Karpas-422 (cell line): ENCODE data around the gene TM9SF4. TPM values are rescaled to one million over a fixed set of nuclear protein-coding genes. Genes with fewer than 3 reads are reported as not detected.
"Not testable (repeated sequence)": the region's sequence is repeated elsewhere in the genome, so short reads cannot be mapped to it uniquely, and the experiment has no call there.

ENCODE experiments used
- DNase-seq: peaks from one replicate; pipeline ENCODE4 v3.0.0-alpha.2; 2015
- H2AFZ ChIP-seq: fragments of 200-600 bp; sonication (generic); 2 replicates; pipeline ENCODE4 v1.6.1; 2014; ENCODE audit warnings: antibody characterized with exemption, low read length, mixed read lengths
- H3K27ac ChIP-seq: fragments of 200-600 bp; sonication (generic); 2 replicates; pipeline ENCODE4 v1.5.1; 2014; ENCODE audit warnings: mild to moderate bottlenecking, low read length, moderate library complexity
- H3K27me3 ChIP-seq: fragments of 200-600 bp; sonication (generic); 2 replicates; pipeline ENCODE4 v1.6.1; 2014; ENCODE audit warnings: low read length, mixed read lengths
- H3K36me3 ChIP-seq: fragments of 200-600 bp; sonication (generic); 2 replicates; pipeline ENCODE4 v1.6.1; 2014; ENCODE audit warnings: low read length, mixed read lengths; ENCODE audit not compliant: insufficient read depth
- H3K4me1 ChIP-seq: fragments of 200-600 bp; sonication (generic); 2 replicates; pipeline ENCODE4 v1.6.1; 2014; ENCODE audit warnings: mild to moderate bottlenecking, low read length, mixed read lengths
- H3K4me2 ChIP-seq: fragments of 200-600 bp; sonication (generic); 2 replicates; pipeline ENCODE4 v1.6.1; 2014; ENCODE audit warnings: low read length, low read depth, mild to moderate bottlenecking; ENCODE audit not compliant: poor library complexity, severe bottlenecking
- H3K4me3 ChIP-seq: fragments of 200-600 bp; sonication (generic); 2 replicates; pipeline ENCODE4 v1.5.1; 2014; ENCODE audit warnings: mild to moderate bottlenecking, antibody characterized with exemption, low read length, mixed read lengths
- H3K79me2 ChIP-seq: fragments of 200-600 bp; sonication (generic); 2 replicates; pipeline ENCODE4 v1.6.1; 2014; ENCODE audit warnings: mild to moderate bottlenecking, low read length, mixed read lengths
- H3K9ac ChIP-seq: fragments of 200-600 bp; sonication (generic); 2 replicates; pipeline ENCODE4 v1.6.0; 2014; ENCODE audit warnings: low read length
- H3K9me2 ChIP-seq: fragments of 200-600 bp; sonication (generic), shearing (Covaris generic); replicated peaks from 2 replicates; pipeline ENCODE4 v1.6.0; 2014; ENCODE audit warnings: mild to moderate bottlenecking, low read length, moderate library complexity; ENCODE audit not compliant: insufficient read depth
- H3K9me3 ChIP-seq: fragments of 300-700, 200-600 bp; sonication (generic); 2 replicates; pipeline ENCODE4 v1.6.1; 2014; ENCODE audit warnings: low read length, mixed read lengths
- H4K20me1 ChIP-seq: fragments of 200-600 bp; sonication (generic); 2 replicates; pipeline ENCODE4 v1.6.1; 2014; ENCODE audit warnings: mild to moderate bottlenecking, antibody characterized with exemption, low read length, low read depth; ENCODE audit not compliant: insufficient read depth
- total RNA-seq: library from RNA; depleted of rRNA; stranded (reverse); fragments of >200 nt; shearing (Covaris generic); gene quantifications from 2 replicates; pipeline ENCODE4 v1.2.3, GENCODE V29; 2014; ENCODE audit warnings: low replicate concordance

Gene TM9SF4
- total RNA-seq, 1 experiment from 2014 or later: 22.5 TPM

DNA sequence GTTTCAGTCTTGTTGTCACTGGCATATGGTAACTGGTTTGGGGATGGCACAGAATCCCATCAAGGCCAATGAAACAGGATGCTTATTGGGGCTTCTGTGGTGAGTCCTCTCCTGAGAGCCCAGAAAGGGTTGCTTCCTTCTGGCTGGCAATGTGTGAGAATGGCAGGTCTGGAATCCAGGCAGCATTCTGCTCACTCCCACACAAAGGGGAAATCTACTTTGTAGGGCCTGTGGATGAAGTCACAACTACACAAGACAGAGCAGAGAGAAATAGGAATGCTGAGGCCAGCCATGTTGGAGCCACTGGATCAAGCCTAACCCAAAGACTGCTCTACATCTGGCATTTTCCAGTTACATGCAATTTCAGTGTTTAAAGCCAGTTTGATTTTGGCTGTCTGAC lies 82.4 kb downstream of the TM9SF4 start:
- Histone ChIP-seq H4K20me1 (peaks cover 4% of the 10 kb centered on the region; the same call in 1 of the 2 replicates), H2AFZ (no peak overlapping the region), H3K9ac (no peak overlapping the region), H3K27me3 (no peaks in the 10 kb centered on the region), H3K4me1 (no peaks in the 10 kb centered on the region), H3K4me3 (no peak overlapping the region), H3K9me3 (no peaks in the 10 kb centered on the region), H3K27ac (no peak overlapping the region), H3K9me2 (no peaks in the 10 kb centered on the region), H3K4me2 (no peak overlapping the region), H3K79me2 (no peaks in the 10 kb centered on the region), H3K36me3 (peaks cover 9% of the 10 kb centered on the region; the same call in 1 of the 2 replicates)
- no peak for DNase-seq

DNA sequence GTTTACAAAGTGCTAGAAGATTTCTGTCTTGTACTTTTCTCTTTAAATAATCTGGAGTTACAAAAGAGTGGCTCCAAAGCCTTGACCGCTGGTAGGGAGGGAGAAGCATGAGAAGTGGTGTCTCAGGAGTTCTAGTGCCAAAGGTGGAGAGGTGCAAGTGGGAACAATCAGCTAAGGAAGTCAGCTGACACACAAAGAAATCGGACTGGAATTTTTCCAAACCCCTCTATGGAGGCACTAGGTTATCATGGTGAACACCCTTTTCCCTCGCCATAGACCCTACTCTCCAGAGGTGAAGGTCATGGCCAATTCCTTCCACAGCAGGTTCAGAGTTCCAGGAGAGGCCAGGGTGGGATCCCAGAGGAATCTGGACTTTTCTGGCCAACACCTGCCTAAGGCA lies 83.2 kb downstream of the TM9SF4 start:
- no peaks in the 10 kb centered on the region for H3K9me2 ChIP-seq
- H3K27ac ChIP-seq: no peak overlapping the region
- H2AFZ ChIP-seq: no peak overlapping the region
- H4K20me1 ChIP-seq: peaks cover 6% of the 10 kb centered on the region; the same call in 1 of the 2 replicates
- H3K4me2 ChIP-seq: no peak overlapping the region
- H3K4me1 ChIP-seq: no peaks in the 10 kb centered on the region
- DNase-seq: no peak
- H3K9me3 ChIP-seq: no peaks in the 10 kb centered on the region
- H3K27me3 ChIP-seq: no peaks in the 10 kb centered on the region
- peaks cover 5% of the 10 kb centered on the region for H3K79me2 ChIP-seq
- no peak overlapping the region for H3K9ac ChIP-seq
- no peak overlapping the region for H3K4me3 ChIP-seq
- peaks cover 17% of the 10 kb centered on the region; the same call in 1 of the 2 replicates for H3K36me3 ChIP-seq

DNA sequence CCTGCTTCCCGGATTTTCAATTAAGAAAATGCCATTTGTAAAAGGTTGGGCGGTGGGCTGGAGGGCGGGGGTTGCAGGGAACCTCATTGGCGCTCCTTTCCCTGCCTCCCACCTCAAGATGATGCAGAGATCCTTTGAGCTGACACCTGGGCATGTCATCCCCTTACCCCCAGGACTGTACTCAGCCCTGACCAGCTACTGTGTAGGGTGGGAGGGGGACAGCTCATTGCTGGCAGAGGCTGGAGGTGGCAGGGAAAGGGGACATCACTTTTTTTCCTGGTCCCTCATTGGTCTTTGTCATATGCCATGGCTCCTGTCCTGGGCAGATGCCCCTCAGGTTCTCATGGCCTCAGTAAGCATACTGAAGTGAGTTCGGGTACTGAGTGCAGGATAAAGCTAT lies 83.8 kb downstream of the TM9SF4 start:
- H3K4me2 ChIP-seq, H3K79me2 ChIP-seq, H3K4me1 ChIP-seq, DNase-seq, H3K27ac ChIP-seq, H3K4me3 ChIP-seq, H4K20me1 ChIP-seq, H3K9ac ChIP-seq, H3K9me2 ChIP-seq, H3K27me3 ChIP-seq, H2AFZ ChIP-seq, H3K9me3 ChIP-seq: not testable (repeated sequence)
- peaks cover 21% of the 10 kb centered on the region; the same call in 1 of the 2 replicates for H3K36me3 ChIP-seq

DNA sequence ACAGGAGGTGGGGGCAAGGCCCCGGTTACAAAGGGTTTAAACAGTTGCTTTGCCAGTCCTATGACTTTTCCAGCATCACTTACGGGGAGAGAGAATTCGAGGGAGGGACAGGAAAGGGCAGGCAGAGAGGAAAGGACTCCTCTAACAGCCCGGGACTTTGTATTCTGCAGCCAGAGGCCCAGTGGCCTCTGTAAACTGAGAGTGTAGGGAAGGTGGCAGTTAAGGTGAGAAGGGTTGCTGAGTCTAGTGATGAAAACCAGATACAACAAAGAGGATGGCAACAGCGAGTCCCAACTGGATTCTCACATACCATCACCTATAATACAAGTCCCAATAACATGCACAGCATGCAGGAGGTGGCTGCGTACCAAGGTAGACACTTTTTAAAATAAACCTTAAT lies 84.5 kb downstream of the TM9SF4 start:
- Histone ChIP-seq H4K20me1 (peaks cover 9% of the 10 kb centered on the region; the same call in 1 of the 2 replicates), H3K9ac (no peak overlapping the region), H2AFZ (no peak overlapping the region), H3K79me2 (peaks cover 14% of the 10 kb centered on the region), H3K27me3 (no peaks in the 10 kb centered on the region), H3K4me3 (no peak overlapping the region), H3K4me2 (no peak overlapping the region), H3K9me3 (no peaks in the 10 kb centered on the region), H3K27ac (no peak overlapping the region), H3K36me3 (peaks cover 25% of the 10 kb centered on the region), H3K4me1 (no peaks in the 10 kb centered on the region), H3K9me2 (no peaks in the 10 kb centered on the region)
- DNase-seq: no peak

DNA sequence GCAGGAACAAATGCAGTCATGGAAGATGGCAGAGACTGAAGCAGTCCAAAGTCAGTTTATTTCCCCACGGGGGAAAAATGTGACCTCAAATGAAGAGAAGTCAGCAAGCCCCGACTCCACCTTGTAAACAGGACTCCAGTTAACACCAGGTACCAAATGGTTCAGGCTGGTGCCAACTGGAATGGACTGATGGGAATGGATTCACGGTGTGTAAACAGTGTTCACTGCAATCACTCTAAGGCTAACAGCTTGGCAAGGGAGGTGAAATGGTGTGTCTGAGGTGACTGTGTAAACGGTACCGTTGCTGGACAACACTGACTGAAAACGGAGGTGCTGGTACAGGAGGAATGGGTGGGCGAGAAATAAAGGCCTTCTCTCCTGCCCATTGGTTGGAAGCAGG lies 86.1 kb downstream of the TM9SF4 start:
- Histone ChIP-seq H3K9me2 (no peaks in the 10 kb centered on the region), H3K9me3 (no peaks in the 10 kb centered on the region), H2AFZ (no peak overlapping the region), H4K20me1 (peaks cover 18% of the 10 kb centered on the region; the same call in 1 of the 2 replicates), H3K4me1 (no peaks in the 10 kb centered on the region), H3K36me3 (peaks cover 30% of the 10 kb centered on the region), H3K79me2 (peaks cover 25% of the 10 kb centered on the region), H3K27me3 (no peaks in the 10 kb centered on the region), H3K27ac (no peak overlapping the region), H3K4me2 (no peak overlapping the region), H3K9ac (no peak overlapping the region), H3K4me3 (no peak overlapping the region)
- no peak for DNase-seq

DNA sequence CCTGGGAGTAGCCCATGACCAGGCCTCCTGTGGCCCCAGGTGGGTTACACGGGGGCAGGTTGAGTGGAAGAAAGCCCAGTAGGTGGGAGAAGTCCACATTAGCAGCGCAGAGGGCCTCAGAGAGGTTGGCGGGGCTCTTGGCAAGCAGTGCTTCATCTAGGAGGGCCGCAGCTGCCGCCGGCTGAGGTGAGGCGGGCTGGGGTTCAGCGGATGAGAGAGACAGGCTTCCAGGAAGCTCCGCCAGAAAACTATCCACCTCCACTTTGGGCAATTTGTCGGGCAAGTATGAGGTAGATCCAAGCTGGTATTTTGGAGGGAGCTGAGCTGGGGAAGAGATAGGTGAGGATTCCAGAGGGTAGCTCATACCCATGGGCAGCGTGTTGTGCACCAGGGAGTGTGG lies 87.1 kb downstream of the TM9SF4 start:
- not testable (repeated sequence) for H3K4me1 ChIP-seq, H3K4me2 ChIP-seq, H3K9me2 ChIP-seq, H2AFZ ChIP-seq, H3K9ac ChIP-seq, DNase-seq, H3K4me3 ChIP-seq, H3K9me3 ChIP-seq, H3K27ac ChIP-seq, H3K27me3 ChIP-seq
- Histone ChIP-seq H3K36me3 (peaks cover 33% of the 10 kb centered on the region), H3K79me2 (peaks cover 35% of the 10 kb centered on the region), H4K20me1 (peaks cover 27% of the 10 kb centered on the region; the same call in 1 of the 2 replicates)

DNA sequence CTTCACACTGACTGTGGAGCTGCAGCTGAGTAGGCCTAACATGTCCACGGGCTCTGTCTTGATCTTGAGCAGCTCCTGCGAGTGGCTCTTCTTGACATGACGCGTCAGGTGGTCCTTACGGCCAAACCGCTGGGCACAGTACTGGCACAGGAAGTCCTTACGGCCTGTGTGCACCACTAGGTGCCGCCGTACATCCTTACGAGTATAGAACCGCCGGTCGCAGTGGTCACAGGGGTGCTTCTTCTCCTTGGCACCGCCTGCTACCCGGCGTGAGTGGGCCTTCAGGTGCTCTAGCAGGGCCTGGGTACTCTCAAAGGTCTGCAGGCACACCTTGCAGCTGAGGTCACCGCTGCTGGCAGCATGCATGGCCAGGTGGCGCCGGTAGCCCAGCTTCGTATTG lies 87.6 kb downstream of the TM9SF4 start:
- not testable (repeated sequence) for H3K9me2 ChIP-seq, DNase-seq, H3K9ac ChIP-seq, H3K27ac ChIP-seq, H2AFZ ChIP-seq, H3K27me3 ChIP-seq, H3K4me3 ChIP-seq, H3K4me2 ChIP-seq, H3K4me1 ChIP-seq, H3K9me3 ChIP-seq
- peaks cover 35% of the 10 kb centered on the region for H3K36me3 ChIP-seq
- H4K20me1 ChIP-seq: peaks cover 31% of the 10 kb centered on the region; the same call in 1 of the 2 replicates
- H3K79me2 ChIP-seq: peaks cover 41% of the 10 kb centered on the region

DNA sequence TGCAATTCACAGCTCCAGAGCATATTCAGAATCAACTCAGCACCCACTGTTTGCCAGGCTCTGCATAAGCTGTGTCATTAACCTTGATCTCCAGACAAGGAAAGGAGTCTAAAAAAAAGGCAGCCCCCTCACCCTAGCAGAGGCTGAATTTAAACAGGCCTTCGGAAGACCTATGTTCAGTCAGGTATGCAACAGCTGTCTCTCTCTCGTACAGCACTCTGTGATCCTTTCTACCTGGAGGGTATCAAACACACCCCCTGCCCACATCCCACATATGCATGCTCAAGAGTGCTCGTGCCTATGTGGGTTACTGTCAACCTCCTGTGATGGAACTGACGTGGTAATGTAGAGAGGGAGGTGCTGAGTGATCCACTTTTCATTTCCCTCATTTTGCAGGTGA lies 89.5 kb downstream of the TM9SF4 start:
- H3K79me2 ChIP-seq: peaks cover 59% of the 10 kb centered on the region
- no peak overlapping the region for H3K4me2 ChIP-seq
- H3K27ac ChIP-seq: no peak overlapping the region
- H3K27me3 ChIP-seq: no peaks in the 10 kb centered on the region
- no peaks in the 10 kb centered on the region for H3K9me2 ChIP-seq
- DNase-seq: no peak
- H3K4me3 ChIP-seq: no peak overlapping the region
- H3K36me3 ChIP-seq: peaks cover 38% of the 10 kb centered on the region
- peaks cover 19% of the 10 kb centered on the region for H3K4me1 ChIP-seq
- no peak overlapping the region for H3K9ac ChIP-seq
- H2AFZ ChIP-seq: no peak overlapping the region
- H4K20me1 ChIP-seq: peaks cover 48% of the 10 kb centered on the region
- no peaks in the 10 kb centered on the region for H3K9me3 ChIP-seq
